ENCODE results near the gene CXorf51B.
"Not testable (repeated sequence)": the region's sequence is repeated elsewhere in the genome, so short reads cannot be mapped to it uniquely, and the experiment has no call there.

Gene CXorf51B

DNA sequence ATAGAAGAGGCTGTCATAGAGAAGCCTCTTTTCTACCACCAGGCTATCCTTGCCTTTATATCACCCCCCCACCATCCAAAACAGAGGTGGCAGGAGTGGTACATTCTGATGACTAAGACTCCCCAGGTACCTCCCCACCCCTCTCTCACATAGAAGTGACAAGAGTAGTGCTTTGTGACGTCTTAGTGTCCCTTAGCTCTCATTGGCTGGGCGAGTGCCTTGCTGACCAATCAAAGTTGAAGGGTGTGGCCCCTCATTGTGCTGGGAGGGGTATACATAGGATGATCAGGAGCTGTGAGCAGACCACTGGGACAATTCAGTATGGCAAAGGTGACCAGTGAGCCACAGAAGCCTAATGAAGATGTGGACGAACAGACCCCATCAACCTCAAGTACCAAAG is at the start of gene CXorf51B:
CXorf51B (plus strand) TSS at position 301 of the 400 bp plus-strand sequence; CDS start at position 322, 21 bp downstream.
- DNase-seq (ENCODE audit: low spot score), result not testable (repeated sequence)

DNA sequence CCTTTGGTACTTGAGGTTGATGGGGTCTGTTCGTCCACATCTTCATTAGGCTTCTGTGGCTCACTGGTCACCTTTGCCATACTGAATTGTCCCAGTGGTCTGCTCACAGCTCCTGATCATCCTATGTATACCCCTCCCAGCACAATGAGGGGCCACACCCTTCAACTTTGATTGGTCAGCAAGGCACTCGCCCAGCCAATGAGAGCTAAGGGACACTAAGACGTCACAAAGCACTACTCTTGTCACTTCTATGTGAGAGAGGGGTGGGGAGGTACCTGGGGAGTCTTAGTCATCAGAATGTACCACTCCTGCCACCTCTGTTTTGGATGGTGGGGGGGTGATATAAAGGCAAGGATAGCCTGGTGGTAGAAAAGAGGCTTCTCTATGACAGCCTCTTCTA is 5.1 kb downstream of the CXorf51B start, which contains the start of gene CXorf51A:
CXorf51A (minus strand) TSS at position 101 of the 400 bp plus-strand sequence; CDS start at position 80, 21 bp downstream.
- not testable (repeated sequence) for DNase-seq (ENCODE audit: low spot score)

GRCh38 chrX:146831994-146832393 is 22.4 kb downstream of the CXorf51B start:
- DNase-seq (ENCODE audit: low spot score), result no peak

- DNase-seq (ENCODE audit: low spot score), result no peak
These were observed 44.7 kb downstream of the CXorf51B start for GRCh38 chrX:146854281-146854680.
